Right atrium auricular region (tissue), 2 donors: ENCODE results near the gene KRCC1. TPM values are rescaled to one million over a fixed set of nuclear protein-coding genes. Genes with fewer than 3 reads are reported as not detected.

Source experiments
- DNase-seq: peaks from one replicate; pipeline ENCODE4 v3.0.0-alpha.2; 2019; ENCODE audit warnings: low spot score
- H3K27ac ChIP-seq, 2 donors: fragments of 200-600 bp; sonication (generic); 1 replicate in 1 of 2; 2 replicates in 1 of 2; pipeline ENCODE4 v1.5.1; 2016 to 2019
- H3K27me3 ChIP-seq, 2 donors: fragments of 200-600 bp; sonication (generic); one replicate each; pipeline versions ENCODE4 v1.5.1 to v1.6.0; 2017 to 2019
- H3K36me3 ChIP-seq: fragments of 200-600 bp; sonication (generic); one replicate; pipeline ENCODE4 v1.5.1; 2016
- H3K4me1 ChIP-seq, 2 donors: fragments of 200-600 bp; sonication (generic); one replicate each; pipeline versions ENCODE4 v1.5.1 to v1.6.0; 2017 to 2019
- H3K4me3 ChIP-seq, 2 donors: fragments of 200-600 bp; sonication (generic); 1 replicate in 1 of 2; 2 replicates in 1 of 2; pipeline ENCODE4 v1.5.1; 2017 to 2019; ENCODE audit warnings: mild to moderate bottlenecking in 1 of 2, moderate library complexity in 1 of 2
- H3K9me3 ChIP-seq, 2 donors: fragments of 200-600 bp; sonication (generic); one replicate each; pipeline ENCODE4 v1.5.1; 2019
- total RNA-seq, 2 donors: library from RNA; depleted of rRNA; stranded (reverse); fragments of >200 nt; gene quantifications; one replicate each; pipeline ENCODE4 v1.1.0, GENCODE V29; 2016
- TF ChIP-seq, protein P1 (sequence below), 2 donors: fragments of 200-600 bp; sonication (generic); IDR thresholded peaks; one replicate each; pipeline ENCODE4 v1.5.1; 2019; ENCODE audit warnings: antibody characterized with exemption in 2 of 2

KRCC1 gene
- total RNA-seq, 2 donors from 2014 or later: 20.6 to 27.5 TPM

DNA sequence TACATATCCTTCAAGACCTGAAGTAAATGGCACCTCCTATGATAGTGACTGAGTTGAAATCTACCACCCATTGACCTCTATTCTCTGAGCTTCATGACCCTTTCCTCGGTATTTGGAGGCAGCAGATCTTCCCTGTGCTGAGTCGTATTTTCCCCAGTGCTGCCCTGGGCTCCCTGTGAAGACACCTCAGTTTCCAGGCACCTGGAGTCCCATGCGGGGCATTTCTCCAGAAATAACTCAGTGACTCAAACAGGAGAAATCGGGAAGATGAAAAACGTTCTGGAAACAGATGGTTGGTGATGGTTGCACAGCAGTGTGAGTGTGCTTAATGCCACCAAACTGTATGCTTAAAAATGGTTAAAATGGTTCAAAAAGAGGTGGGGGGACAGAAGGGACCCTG, 30.0 kb upstream of the KRCC1 start:
- Histone ChIP-seq H3K27me3 (no peaks in the 10 kb centered on the region), H3K36me3 (peaks cover 41% of the 10 kb centered on the region), H3K9me3 (no peaks in the 10 kb centered on the region), H3K27ac (no peak overlapping the region), H3K4me3 (no peak overlapping the region), H3K4me1 (peaks cover 0 to 7% of the 10 kb centered on the region in 2 donors)
- DNase-seq: no peak
- TF ChIP-seq, protein P1, sequence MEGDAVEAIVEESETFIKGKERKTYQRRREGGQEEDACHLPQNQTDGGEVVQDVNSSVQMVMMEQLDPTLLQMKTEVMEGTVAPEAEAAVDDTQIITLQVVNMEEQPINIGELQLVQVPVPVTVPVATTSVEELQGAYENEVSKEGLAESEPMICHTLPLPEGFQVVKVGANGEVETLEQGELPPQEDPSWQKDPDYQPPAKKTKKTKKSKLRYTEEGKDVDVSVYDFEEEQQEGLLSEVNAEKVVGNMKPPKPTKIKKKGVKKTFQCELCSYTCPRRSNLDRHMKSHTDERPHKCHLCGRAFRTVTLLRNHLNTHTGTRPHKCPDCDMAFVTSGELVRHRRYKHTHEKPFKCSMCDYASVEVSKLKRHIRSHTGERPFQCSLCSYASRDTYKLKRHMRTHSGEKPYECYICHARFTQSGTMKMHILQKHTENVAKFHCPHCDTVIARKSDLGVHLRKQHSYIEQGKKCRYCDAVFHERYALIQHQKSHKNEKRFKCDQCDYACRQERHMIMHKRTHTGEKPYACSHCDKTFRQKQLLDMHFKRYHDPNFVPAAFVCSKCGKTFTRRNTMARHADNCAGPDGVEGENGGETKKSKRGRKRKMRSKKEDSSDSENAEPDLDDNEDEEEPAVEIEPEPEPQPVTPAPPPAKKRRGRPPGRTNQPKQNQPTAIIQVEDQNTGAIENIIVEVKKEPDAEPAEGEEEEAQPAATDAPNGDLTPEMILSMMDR (IDR thresholded peaks at IDR 0.05): no peak

DNA sequence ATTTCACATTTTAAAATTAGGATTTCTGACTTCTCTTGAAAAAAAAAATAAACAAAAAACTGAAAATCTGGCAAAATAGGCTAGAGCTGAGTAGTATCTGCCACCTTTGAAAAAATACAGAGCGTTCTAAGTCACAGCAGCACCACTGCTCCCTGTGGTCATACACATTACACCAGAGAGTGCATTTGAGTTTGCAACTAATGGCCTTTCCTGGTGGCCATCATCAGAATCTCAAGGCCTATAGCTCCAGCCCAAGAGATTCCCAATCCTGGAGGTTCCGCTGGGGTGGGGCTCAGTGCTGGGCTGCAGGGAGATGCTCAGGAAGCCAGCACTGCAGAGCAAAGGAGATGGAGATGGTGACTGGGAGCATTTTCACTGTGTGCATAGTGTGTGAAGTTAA, 29.5 kb upstream of the KRCC1 start:
- Histone ChIP-seq H3K4me1 (peaks cover 0 to 7% of the 10 kb centered on the region in 2 donors), H3K4me3 (no peak overlapping the region), H3K27me3 (no peaks in the 10 kb centered on the region), H3K36me3 (peaks cover 36% of the 10 kb centered on the region), H3K27ac (no peak overlapping the region), H3K9me3 (no peaks in the 10 kb centered on the region)
- no peak for DNase-seq
- TF ChIP-seq, protein P1 (IDR thresholded peaks at IDR 0.05): no peak

DNA sequence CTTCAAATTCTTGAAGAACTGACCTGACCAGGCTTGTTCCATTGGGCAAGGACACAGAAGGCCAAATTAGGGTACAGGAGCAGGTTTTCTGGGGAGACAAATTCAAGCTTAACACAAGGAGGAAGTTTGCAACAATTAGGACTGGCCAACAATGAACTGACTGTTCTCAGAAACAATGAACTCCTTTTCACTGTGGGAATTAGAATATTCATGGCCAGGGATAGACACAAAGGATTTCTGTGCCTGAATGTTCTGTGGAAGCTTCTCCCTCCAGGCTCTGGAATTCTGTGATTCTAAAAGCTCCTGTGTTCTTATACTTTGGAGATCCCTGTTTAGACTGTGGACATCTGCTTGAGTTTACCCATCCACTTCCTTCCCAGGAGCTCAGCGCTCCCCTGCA, 27.2 kb upstream of the KRCC1 start:
- no peak for DNase-seq
- Histone ChIP-seq H3K4me3 (no peak overlapping the region), H3K27me3 (no peaks in the 10 kb centered on the region), H3K36me3 (peaks cover 20% of the 10 kb centered on the region), H3K9me3 (no peaks in the 10 kb centered on the region), H3K27ac (no peak overlapping the region), H3K4me1 (peaks cover 0 to 7% of the 10 kb centered on the region in 2 donors)
- TF ChIP-seq, protein P1 (IDR thresholded peaks at IDR 0.05): no peak

DNA sequence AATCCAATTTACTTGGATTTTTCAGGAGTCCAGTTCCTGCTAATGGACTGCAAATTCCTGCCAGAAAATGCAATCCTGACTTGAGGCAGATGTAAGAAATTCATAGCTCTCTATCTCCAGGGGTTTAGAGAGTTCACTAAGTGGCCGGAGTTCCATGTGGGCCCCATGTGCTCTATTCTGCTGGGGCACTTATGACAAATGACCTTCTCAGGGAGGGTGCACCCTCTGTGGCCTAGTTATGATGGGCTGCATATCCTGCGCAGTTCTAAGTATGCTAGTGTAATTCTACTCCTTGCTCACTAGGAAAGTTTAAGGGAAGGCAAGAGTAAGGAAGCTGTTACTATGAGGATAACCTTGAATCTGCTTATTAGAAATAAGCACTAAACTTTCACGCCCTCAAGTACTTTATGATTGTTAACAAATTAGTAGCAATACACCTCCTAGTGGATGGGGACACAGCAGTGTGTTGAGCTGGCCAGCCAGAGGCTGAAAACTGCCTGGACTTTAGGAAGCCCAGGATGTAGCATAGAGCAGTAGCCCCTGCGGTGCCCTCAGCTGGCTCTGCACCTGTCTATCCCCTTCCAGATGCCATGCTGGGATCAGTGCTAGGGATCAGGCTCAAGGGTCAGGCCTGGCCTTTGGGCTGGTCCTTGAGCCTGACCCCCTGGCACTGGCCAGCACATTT, 26.5 kb upstream of the KRCC1 start:
- Histone ChIP-seq H3K4me1 (peaks cover 0 to 7% of the 10 kb centered on the region in 2 donors), H3K36me3 (peaks cover 20% of the 10 kb centered on the region), H3K9me3 (no peaks in the 10 kb centered on the region), H3K4me3 (no peak overlapping the region), H3K27me3 (no peaks in the 10 kb centered on the region), H3K27ac (no peak overlapping the region)
- DNase-seq: no peak
- TF ChIP-seq, protein P1 (IDR thresholded peaks at IDR 0.05): no peak

DNA sequence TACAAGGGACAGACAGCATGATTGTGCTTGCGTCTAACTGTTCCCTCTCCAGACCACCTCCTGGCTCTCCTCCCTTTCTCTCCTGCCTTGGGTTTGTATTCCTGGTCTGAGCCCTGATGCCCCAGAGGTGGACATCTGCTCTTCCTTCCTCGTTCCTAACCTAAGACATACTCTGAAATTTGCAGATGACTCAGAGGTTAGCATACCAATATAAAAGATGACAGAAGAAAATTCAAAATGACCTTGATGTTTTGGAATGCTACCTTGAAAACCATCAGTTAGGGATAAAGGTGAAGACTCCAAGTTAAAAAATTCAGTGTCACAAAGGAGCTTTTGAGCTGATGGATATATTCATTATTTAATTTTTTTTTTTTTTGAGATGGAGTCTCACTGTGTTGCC, 25.0 kb upstream of the KRCC1 start:
- Histone ChIP-seq H3K27me3 (no peaks in the 10 kb centered on the region), H3K27ac (no peak overlapping the region), H3K36me3 (peaks cover 16% of the 10 kb centered on the region), H3K9me3 (no peaks in the 10 kb centered on the region), H3K4me1 (peaks cover 0 to 7% of the 10 kb centered on the region in 2 donors), H3K4me3 (no peak overlapping the region)
- no peak for DNase-seq
- TF ChIP-seq, protein P1 (IDR thresholded peaks at IDR 0.05): no peak
